ENCODE data around the gene GCDH.
A peak's percentile ranks its signal among the peaks of the same experiment; 100 is the strongest.

The GCDH gene

GRCh38 chr19:12943437-12944044, 52.6 kb downstream of the GCDH start:
- no peak for DNase-seq

GRCh38 chr19:12944104-12944674, 53.2 kb downstream of the GCDH start:
- no peak for DNase-seq

GRCh38 chr19:12945479-12946091, 54.6 kb downstream of the GCDH start, which contains the start of gene RAD23A:
TSS of gene RAD23A (plus strand) at chr19:12945862. CDS start at chr19:12945949, 87 bp downstream.
- peak; percentile 98 for DNase-seq

GRCh38 chr19:12946092-12946721, 55.2 kb downstream of the GCDH start:
- DNase-seq: no peak

- DNase-seq: no peak
Observed at GRCh38 chr19:12946731-12947496, 56.0 kb downstream of the GCDH start.

- DNase-seq: no peak
Observed at GRCh38 chr19:12947702-12948611, 57.0 kb downstream of the GCDH start.

GRCh38 chr19:12948612-12949362, 57.8 kb downstream of the GCDH start:
- no peak for DNase-seq

Measured in GDM1 (cell line).